NCI-H526 (cell line): ENCODE measurements around the gene STX1B.

Experiments used
- DNase-seq, 2 experiments: peaks; one replicate each; lab custom pipeline; 2025; lab: John Stamatoyannopoulos, UW

STX1B gene

DNA sequence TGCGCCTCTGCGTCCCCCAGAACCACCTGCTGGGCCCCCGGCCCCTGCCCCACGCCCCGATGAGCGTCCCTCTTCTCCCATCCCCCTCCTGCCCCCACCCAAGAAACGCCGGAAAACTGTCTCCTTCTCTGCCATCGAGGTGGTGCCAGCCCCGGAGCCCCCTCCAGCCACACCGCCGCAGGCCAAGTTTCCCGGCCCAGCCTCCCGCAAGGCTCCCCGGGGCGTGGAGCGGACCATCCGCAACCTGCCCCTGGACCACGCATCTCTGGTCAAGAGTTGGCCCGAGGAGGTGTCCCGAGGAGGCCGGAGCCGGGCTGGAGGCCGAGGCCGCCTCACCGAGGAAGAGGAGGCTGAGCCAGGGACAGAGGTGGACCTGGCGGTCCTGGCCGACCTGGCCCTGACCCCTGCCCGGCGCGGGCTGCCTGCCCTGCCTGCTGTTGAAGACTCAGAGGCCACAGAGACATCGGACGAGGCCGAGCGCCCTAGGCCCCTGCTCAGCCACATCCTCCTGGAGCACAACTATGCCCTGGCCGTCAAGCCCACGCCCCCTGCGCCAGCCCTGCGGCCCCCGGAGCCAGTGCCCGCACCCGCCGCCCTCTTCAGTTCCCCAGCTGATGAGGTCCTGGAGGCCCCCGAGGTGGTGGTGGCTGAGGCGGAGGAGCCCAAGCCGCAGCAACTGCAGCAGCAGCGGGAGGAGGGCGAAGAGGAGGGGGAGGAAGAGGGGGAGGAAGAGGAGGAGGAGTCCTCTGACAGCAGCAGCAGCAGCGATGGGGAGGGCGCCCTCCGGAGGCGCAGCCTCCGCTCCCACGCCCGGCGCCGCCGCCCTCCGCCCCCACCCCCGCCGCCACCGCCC, 31.0 kb downstream of the STX1B start:
- DNase-seq: no peak

DNA sequence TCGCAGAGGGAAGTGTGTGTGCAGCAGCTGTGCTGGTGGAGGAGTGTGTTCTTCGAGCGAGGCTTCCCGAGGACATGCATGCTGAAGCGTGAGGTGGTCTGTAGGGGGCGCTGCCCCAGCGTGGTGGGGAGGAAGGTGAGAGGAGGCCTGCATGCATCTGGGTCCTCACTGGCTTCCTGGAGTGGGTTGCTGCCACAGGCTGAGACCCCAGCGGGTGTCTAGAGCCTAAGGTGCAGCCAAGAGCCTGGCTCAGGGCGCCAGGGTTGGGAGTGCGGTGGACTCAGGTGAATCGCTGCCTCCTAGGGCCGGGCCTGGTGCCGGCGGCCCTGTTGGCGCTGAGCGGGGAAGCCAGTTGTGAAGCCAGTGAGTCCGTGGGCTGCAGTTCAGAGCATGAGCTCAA, 32.9 kb downstream of the STX1B start:
- DNase-seq: no peak

DNA sequence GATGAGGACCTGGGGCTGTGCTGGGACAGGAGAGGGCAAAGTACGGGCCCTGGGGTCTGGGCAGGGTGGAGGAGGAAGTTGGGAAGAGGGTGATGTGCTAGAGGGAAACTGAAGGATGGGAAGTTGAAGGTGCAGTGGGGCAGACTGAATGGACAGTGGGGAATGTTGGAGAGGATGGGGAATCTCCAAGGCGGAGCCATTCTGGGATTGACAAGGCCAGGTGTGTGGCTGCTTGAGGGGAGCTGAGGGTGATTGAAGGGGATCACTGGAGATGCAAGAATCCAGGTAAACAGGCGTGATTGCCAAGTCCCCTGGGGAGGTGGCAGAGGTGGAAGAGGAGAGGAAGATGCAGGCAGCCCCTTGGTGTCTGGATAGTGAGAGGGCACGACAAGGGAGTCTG, 34.0 kb downstream of the STX1B start:
- DNase-seq: no peak

DNA sequence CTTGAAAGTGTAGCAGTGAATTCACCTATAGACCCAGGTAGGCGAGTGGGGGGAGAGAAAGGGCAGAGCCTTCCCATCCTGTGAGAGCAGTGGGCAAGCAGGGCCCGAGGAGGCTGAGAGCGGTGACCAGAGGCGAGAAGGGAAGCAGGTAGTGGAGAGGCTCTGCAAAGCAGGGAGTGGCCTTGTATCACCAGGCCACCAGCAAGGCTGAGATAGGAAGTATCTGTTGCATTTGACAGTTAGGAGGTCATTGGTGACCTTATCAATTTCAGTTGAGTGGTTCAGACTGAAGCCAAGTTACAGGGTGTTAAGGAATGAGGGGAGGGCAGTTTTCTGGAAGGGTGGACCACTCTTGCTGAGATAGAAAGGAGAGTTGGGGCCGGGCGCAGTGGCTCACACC, 36.1 kb downstream of the STX1B start:
- no peak for DNase-seq

DNA sequence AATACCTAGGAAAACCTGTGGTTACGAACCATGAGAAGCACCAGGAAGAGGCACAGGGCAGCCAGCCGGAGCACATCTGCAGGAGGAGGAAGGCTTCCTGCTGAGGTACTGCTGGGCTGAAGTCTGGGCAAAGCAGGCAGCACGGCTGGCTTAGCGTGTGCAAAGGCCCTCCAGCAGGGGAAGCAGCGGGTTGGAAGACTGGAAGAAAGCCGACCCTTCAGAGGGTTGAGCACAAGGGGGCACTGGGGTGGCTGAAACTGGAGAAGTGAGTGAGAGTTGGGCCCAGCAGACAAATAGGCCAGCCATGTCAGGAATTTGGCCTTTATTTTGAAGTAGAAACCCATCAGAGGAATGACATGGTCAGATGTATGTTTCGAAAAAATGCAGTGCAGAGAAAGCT, 37.6 kb downstream of the STX1B start:
- no peak for DNase-seq

DNA sequence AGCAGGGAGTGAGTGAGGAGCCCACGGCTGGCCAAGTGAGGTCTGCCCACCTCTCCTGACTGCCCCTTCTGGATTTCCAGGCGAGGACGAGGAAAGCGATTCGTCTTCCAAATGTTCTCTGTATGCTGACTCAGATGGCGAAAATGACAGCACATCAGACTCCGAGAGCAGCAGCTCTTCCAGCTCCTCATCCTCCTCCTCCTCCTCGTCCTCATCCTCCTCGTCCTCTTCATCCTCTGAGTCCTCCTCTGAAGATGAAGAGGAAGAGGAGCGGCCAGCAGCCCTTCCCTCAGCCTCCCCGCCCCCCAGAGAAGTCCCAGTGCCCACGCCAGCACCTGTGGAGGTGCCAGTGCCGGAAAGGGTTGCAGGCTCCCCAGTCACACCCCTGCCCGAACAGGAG, 39.1 kb downstream of the STX1B start:
- DNase-seq: no peak

DNA sequence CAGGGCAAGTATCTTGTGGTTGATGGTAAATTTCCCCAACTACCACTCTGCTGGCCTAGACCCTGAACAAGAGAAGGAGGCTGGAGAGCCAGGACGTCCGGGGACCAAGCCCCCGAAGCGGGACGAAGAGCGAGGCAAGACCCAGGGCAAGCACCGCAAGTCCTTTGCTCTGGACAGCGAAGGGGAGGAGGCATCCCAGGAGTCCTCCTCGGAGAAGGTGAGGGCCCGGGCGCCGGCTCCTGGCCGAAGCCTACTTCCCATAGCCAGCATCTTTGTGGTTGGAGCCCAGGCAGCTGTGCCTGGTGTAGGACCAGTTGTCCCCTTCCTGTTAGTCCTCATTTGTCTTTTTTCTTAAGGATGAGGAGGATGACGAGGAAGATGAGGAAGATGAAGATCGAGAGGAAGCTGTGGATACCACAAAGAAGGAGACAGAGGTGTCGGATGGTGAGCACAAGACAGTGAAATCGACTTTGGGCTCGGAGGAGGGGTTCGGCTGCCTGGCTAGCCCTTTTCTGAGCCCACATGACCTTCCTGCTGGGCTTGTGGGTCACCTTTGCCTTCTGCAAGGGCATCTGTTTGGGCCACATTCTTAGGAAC, 41.1 kb downstream of the STX1B start:
- no peak for DNase-seq

DNA sequence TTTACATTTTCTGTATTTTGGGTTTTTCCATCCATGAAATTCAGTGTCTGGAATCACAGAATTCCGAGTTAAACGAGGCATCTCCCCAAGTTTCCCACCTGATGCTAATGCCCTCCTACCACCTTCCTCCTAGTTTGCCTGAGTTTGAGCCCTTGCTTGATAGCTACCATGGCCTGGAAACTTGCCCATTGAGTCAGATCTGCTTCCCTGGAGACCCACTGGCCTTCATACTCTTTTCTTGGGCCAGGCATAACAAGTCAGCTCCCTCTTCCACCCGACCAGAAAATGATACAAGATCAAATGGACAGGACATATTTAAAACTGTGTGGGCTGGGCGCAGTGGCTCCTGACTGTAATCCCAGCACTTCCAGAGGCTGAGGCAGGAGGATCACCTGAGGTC, 42.6 kb downstream of the STX1B start:
- no peak for DNase-seq

DNA sequence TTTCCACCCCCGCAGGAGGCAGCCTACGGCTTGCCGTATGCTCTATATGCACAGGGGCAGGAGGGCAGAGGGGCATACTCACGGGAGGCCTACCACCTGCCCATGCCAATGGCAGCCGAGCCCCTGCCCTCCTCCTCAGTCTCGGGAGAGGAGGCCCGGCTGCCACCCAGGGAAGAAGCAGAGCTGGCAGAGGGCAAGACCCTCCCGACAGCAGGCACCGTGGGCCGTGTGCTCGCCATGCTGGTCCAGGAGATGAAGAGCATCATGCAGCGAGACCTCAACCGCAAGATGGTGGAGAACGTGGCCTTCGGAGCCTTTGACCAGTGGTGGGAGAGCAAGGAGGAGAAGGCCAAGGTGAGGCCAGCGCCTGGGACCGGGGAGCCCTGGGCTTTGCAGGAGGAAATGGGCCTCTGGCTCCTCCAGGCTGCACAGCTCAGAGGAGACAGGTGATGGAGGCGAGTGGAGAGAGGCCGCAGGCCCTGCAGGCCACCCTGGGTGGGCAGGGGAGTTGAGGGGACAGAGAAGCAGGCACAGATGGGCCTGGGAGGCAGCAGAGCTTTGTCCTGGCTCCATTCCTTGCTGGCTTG, 44.3 kb downstream of the STX1B start:
- DNase-seq: no peak

DNA sequence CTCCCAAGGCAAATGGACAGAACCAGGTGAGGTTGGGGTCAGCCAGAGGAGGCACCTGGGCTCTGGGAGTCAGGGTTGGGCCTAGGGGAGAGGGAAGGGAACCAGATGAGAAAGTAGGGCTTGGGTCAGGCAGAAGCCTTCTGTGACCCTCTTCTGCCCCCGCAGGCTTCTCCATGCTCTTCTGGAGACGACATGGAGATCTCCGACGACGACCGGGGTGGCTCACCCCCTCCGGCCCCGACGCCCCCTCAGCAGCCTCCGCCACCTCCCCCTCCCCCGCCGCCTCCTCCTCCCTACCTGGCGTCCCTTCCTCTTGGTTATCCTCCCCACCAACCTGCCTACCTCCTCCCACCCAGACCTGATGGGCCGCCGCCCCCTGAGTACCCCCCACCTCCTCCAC, 45.0 kb downstream of the STX1B start:
- DNase-seq: no peak

DNA sequence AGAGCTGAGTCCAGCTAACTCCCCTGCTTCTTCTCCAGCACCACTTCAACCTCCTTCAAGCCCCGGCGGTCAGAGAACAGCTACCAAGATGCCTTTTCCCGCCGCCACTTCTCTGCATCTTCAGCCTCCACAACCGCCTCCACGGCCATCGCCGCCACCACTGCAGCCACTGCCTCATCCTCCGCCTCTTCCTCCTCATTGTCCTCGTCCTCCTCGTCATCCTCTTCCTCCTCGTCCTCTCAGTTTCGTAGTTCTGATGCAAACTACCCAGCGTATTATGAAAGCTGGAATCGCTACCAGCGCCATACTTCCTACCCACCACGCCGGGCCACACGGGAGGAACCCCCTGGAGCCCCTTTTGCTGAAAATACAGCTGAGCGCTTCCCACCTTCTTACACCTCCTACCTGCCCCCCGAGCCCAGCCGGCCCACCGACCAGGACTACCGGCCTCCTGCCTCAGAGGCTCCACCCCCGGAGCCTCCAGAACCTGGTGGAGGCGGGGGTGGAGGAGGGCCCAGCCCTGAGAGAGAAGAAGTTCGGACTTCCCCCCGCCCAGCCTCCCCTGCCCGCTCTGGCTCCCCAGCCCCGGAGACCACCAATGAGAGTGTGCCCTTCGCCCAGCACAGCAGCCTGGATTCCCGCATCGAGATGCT, 45.7 kb downstream of the STX1B start:
- DNase-seq: no peak

DNA sequence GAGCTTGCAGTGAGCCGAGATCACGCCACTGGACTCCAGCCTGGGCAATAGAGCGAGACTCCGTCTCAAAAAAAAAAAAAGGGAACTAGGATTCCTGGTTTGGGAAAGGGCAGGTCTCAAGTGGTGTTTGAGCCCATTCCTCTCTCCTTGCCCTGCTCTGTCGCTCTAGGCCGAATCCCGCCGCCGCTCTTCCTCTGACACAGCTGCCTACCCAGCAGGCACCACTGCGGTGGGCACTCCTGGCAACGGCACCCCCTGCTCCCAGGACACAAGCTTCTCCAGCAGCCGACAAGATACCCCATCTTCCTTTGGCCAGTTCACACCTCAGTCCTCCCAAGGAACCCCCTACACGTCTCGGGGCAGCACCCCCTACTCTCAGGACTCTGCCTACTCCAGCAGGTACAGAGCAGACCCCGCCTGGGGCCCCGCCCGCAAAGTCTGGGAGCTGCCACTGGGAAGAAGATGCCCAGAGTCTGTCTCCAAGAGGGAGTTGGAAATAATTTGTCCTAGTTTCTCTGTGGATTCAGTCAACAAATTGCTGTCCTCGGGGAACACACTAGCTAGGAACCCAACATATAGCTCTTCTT, 46.4 kb downstream of the STX1B start:
- DNase-seq: no peak

DNA sequence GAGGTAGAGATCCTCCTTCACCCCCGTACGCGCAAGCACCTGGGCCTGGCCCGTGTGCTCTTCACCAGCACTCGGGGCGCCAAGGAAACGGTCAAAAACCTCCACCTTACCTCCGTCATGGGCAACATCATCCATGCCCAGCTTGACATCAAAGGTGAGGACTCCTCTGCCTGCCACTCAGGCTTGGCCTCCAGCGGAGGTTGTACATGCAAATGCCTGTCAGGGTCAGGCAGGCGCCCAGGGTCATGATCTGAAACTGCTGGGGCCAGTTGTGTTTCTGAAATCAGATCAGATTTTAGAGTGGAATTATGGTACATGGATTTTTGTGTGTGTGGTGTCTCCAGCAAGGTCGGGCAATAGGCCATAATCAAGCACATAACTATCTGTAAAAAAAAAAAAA, 49.1 kb downstream of the STX1B start:
- DNase-seq: no peak

DNA sequence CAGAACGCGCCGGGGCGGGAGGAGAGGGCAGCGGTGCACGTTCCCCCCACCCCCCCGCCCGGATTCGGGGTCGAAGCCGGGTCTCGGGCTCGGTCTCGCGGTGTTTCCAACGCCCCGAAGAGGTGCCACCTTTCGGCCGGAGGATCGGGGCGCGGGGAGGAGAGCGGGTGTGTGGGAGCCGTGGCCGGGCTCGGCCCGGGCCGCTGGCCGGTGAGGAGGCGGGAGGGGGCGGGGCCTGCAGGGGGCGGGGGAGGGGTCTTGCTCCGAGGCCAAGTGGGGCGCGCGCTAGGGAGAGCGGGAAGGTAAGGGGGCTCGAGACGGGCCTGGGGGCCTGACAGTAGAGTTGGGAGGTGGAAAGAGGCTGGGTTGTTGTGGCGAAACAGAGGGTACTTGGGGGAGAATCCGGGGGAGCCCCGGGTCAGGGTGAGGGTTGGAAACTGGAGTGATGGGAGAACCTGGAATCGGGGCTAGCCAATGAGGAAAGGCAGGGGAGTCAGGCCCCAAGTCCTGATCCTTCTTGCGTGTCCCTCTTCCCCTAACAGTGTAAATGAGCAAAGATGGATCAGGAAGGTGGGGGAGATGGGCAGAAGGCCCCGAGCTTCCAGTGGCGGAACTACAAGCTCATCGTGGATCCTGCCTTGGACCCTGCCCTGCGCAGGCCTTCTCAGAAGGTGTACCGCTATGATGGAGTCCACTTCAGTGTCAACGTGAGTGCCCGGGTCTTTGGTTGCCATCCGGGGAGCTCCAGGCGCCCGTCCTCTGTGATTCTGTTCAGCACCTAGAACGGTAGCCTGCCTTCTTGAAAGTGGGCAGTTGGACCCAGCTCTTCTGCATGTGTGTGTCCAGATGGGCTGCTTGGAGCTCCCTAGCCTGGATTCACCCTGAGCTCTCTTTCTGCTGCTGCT, 52.0 kb downstream of the STX1B start:
- DNase-seq: peak in 1 of 2 experiments; percentile 76

DNA sequence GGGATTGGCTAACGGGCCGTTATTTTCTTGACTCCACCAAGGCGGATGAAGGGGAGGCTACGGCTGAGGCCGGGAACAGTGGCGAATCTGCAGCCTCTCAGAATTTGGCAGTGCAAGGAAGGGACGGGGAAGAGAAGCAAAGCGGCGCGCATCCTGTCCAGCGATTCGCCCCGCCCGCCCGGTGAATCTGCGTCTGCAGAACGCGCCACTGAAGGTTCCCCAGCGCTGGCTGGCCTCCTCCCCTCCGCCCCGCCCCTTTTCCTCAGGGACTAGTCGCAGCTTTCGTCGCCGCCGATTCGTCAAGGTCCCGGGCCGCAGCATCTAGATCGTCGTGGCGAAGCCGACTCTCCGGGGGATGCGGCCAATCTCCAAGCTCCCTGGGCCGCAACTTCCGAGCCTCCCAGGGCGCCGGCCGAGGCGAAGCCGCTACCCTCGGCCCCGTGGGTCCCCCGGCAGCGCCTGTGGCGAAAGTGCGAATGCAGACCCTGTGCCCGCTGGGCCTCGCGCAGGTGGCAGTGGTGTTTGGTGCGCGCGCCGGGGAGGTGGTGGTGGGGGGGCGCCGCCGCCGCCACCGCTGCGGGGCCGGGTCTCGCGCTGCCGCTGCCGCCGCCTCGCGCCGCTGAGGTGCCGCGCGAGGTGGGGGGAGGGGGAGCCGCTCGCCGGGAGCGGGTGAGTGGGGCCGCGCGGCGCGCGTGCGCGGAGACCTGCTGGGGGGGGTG, 52.8 kb downstream of the STX1B start, which contains the start of gene SETD1A:
TSS of gene SETD1A (plus strand) at position 299 of the 719 bp plus-strand sequence. CDS start 978 bp downstream, outside the sequence.
- peak; percentile 84 to 97 for DNase-seq

DNA sequence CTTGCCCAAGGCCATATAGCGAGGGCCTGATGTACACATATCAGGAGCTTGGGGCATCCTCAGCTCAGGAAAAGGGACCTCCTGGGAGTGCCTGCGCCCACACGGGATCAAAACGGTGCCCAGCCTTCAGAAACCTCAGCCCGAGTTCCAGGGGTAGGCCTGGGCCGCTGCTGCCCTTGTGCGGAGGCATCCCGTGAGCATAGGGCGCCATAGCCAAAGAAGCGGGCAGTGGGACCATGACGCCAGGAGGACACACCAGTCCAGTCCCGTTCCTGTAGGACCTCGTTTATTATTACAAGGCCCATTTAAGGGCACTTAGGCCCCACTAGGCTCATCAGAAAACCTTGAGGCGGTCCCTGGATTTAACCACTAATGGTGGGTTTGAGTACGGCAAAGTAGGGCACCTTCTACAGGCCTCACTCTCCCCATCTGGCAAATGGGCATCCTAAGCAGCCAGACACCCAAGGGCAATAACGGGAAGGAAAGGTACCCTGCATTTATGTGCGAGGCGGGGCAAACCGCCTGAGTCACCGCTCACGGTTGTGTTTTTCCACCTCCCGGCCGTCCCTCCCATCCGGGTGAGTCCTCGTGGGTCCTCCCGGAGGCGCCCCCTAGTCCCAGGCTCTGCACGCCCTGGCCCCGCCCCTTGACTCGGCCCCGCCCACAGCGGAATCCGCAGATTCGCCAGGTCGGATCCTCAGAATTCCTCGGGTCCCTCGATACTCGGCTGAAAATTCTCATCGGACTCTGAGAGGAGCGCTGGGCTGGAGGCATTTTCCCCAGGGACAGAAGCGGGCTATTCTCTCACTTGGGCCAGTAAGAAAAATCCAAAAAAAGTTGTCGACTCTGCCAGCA, 53.6 kb downstream of the STX1B start:
- peak; percentile 55 to 88 for DNase-seq

DNA sequence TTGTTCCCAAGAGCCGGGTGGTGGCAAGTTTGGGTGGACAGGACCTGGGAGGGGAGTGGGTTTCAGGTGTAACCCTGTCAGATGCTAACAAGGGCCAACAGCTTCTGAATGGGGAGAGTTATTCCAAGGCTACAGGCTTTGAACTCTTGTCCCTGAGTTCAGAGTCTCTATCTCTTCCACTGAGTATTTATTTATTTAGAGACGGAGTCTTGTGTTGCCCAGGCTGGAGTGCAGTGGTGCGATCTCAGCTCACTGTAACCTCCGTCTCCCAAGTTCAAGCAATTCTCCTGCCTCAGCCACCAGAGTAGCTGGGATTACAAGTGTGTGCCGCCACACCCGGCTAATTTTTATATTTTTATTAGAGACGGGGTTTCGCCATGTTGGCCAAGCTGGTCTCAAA, 55.4 kb downstream of the STX1B start:
- no peak for DNase-seq

DNA sequence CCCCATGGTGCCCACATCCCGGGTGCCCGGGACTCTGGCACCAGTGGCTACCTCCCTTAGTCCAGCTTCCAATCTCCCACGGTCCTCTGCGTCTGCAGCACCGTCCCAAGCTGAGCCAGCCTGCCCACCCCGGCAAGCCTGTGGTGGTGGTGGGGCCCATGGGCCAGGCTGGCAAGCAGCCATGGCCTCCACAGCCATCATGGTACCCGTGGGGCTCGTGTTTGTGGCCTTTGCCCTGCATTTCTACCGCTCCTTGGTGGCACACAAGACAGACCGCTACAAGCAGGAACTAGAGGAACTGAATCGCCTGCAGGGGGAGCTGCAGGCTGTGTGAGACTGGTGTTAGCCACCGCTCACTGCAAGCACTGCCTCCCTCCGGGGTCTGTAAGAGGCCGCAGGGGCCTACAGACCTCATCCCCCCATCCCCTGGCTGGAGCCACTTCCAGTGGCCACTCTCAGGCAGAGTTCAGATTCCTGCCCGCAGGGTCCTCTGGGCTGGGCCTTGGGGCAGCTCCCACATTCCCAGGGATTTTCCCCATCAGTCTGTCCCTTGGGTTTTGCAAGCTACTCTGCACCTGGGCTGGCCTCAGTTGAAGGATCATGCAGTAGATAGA, 56.8 kb downstream of the STX1B start:
- peak; percentile 44 to 88 for DNase-seq

DNA sequence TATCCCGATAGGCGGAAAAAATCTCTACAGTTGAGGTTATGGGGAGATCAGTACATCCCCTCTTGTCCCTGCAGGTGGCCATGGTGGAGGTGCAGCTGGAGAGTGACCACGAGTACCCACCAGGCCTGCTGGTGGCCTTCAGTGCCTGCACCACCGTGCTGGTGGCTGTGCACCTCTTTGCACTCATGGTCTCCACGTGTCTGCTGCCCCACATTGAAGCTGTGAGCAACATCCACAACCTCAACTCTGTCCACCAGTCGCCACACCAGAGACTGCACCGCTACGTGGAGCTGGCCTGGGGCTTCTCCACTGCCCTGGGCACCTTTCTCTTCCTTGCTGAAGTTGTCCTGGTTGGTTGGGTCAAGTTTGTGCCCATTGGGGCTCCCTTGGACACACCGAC, 57.3 kb downstream of the STX1B start:
- no peak for DNase-seq
